Measurements from ENCODE around the gene MTERF4.

The MTERF4 gene, protein sequence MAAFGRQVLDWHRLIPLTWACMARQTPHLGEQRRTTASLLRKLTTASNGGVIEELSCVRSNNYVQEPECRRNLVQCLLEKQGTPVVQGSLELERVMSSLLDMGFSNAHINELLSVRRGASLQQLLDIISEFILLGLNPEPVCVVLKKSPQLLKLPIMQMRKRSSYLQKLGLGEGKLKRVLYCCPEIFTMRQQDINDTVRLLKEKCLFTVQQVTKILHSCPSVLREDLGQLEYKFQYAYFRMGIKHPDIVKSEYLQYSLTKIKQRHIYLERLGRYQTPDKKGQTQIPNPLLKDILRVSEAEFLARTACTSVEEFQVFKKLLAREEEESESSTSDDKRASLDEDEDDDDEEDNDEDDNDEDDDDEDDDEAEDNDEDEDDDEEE

GRCh38 chr2:241102239-241102803, at the start of gene MTERF4:
TSS of gene MTERF4 (minus strand) at chr2:241102287. CDS start at chr2:241102273, 14 bp downstream.
- DNase-seq, result peak; percentile 89

GRCh38 chr2:241150660-241151530, 48.8 kb upstream of the MTERF4 start:
- no peak for DNase-seq

DNA sequence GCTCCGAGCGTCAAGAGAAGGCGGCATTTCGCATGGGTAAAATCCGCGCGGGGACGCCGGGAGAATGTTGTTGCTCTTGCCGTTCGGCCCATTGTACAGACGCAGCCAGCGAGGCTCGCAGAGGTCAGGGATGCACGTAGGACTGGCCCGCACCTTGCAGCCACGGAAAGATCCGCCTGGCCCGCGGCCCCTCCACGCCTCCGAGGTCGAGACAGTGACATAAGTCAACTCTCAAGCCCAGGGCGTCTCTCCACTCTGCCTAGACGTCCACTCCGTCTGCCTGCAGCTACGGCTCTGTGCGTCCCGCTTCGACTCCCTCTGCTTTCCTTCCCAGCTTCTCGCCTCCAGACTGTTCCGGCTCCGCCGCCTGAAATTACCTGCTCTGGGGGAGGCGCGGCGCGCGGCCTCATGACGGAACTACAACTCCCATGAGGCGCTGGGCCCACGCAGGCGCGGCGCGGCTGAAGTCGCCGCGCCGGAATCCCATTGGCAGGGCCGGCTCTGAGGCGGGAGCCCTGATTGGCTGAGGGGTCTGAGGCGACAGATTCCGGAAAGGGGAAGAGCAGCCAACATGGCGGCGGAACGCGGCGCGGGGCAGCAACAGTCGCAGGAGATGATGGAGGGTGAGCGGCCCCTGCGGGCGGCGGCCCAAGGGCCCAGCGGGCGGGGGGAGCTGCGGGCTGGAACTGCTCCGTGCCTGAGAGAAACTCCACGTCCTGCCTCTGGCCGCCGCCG, 48.0 kb upstream of the MTERF4 start, which contains the start of gene PPP1R7:
Gene PPP1R7 (plus strand): TSS at position 543 of the 735 bp plus-strand sequence. CDS start 29 bp downstream, at position 572.
- DNase-seq, result peak; percentile 96

- DNase-seq, result no peak
Observed at GRCh38 chr2:241149675-241149924, 47.5 kb upstream of the MTERF4 start.

DNA sequence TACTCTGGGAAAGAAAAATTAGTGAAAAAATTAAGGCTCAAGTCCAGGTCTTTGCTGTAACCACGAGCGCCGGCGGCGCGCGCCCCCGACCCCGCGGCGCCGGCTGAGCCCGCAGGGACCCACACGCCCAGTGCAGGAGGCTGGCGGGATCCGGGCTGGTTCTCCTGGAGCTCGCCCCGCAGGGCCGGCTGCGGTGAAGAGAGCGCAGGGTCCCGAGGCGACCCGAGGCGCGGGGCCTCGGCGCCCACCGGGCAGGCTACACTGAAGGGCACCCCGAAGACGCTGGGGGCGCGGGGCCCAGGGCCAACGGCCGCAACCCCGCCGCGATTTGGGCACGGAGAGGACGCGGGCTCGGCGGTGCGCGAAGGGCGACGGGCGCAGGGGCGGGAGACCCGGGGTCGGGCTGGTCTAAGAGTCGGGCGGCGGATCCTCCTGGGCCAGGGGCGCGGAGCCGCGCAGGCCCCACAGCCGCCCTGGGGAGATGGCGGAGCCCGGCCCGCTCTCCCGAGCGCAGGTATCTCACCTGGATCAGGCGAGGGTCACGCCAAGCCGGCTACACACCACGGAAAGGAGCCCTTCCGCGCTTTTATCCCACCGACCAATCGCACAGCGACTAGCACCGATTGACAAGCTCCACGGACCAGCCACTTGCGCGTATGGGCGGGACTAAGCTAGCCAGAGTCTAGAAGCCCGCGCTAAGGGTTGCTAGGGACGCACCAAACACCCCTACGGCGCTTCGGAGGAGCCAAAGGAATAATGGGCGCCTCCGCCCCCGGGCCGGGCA, 47.0 kb upstream of the MTERF4 start, which contains the start of gene PASK:
Gene PASK (minus strand): TSS at position 582 of the 784 bp plus-strand sequence. CDS start 6,440 bp downstream, outside the sequence.
- peak; percentile 96 for DNase-seq

DNA sequence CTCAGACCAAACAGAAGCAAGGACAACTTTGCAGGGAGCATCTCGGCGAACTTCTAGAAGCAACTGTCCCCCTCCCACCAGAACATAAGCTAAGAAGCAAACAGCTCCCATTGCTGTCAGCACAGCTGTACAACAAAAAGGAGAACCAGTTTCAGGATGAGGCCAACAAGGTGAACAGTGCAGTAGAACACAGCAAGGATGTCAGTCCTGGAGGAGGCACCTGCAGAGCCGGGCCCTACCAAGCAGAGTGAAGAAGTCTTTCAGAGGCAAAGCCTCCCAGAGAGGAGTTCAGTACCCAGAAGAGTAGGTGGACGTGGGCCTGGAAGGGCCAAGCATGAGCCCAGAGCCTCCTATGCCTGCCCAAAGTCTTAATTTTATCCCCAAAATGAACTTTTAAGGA, 46.2 kb upstream of the MTERF4 start:
- no peak for DNase-seq

DNA sequence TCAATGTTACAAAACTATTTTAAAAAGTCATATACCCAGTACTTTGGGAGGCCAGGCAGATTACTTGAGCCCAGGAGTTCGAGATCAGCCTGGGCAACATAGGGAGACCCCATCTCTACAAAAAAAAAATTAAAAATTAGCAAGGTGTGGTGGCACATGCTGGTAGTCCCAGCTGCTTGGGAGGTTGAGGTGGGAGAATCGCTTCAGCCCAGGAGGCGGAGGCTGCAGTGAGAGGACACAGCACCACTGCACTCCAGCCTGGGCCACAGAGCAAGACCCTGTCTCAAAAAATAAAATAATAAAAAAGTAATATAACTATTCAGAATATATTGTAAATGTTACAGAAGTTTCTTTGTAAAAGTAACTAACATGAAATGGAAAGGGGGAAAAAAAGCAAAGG, 45.2 kb upstream of the MTERF4 start:
- DNase-seq, result no peak

DNA sequence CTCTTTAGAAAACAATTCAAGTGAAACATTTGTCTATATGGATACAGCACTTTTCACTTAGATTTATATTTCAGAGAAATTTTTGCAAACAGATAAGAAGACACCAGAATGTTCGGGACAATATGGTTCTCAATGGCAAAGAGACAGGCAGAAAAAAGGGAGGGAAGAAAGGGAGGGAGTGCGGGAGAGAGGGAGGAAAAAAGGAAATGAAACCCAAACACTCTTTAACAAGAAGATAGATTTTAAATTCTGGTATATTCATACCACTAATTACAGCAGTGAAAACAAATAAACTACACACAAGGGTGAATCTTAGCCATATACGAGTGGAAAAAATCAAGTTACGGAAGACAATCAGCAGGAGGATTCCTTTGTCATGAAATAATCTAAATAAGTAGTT, 44.2 kb upstream of the MTERF4 start:
- no peak for DNase-seq

DNA sequence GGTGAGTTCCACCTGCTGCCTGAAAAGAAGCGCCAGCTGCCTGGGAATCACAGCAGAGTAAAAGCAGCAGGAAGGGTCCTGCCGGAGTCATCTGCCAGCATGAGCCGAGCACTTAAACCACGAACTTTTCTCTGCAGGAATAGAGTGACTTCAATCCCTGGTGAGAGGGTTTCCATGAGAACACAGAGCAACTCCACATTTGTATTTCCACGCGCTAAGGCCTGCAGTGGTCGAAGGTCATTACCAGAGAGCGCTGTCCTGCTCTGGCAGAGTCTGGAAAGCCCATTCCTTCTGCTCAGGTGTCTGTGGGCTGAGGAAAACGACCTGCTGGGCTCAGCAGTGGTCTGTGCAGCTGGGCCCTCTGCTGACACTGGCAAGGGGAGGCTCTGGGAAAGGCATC, 40.5 kb upstream of the MTERF4 start:
- DNase-seq, result no peak

- DNase-seq, result no peak
Observed at GRCh38 chr2:241142063-241142462, 40.0 kb upstream of the MTERF4 start.

GRCh38 chr2:241141214-241141770, 39.2 kb upstream of the MTERF4 start:
- DNase-seq, result no peak

- no peak for DNase-seq
Observed at GRCh38 chr2:241140445-241140840, 38.4 kb upstream of the MTERF4 start.

DNA sequence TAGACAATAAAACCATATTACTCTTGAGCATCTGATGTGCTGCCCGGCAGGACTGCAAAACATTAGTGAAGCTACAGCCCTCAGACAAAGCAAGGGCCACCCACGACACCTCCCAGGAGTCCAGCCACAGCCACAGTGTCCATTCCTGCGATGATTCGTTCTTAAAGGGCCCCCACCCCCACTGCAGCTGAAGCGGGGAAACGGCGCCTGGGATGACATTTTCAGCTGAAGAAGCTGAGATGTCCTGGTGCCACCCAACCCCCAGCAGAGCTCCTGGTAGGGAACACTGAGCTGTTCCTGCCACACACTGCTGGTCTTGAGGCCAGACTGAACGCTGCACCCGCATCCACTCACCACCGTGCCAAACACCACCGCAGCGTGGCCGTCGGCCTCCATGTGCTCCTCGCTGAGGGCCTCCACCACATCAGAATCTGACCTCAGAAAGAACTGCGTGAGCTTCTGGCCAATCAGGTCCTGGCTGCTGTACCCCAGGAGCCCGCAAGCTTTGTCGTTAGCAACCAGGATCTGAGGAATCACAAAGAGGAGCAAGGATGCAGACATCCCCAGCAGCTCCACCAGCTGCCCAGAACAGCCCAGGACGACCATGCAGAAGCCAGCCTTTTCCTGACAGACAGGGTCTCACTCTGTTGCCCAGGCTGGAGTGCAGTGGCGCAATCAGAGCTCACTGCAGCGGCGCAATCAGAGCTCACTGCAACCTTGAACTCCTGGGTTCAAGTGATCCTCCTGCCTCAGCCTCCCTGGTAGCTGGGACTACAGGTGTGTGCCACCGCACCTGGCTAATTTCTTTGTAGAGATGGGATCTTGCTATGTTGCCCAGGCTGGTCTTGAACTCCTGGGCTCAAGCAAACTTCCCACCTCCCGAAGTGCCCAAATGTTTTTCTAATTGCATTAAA, 37.7 kb upstream of the MTERF4 start:
- DNase-seq, result no peak

GRCh38 chr2:241138471-241138870, 36.4 kb upstream of the MTERF4 start:
- DNase-seq, result no peak

- DNase-seq, result no peak
Observed at GRCh38 chr2:241137276-241138190, 35.4 kb upstream of the MTERF4 start.

- DNase-seq, result no peak
Observed at GRCh38 chr2:241136661-241137260, 34.7 kb upstream of the MTERF4 start.

DNA sequence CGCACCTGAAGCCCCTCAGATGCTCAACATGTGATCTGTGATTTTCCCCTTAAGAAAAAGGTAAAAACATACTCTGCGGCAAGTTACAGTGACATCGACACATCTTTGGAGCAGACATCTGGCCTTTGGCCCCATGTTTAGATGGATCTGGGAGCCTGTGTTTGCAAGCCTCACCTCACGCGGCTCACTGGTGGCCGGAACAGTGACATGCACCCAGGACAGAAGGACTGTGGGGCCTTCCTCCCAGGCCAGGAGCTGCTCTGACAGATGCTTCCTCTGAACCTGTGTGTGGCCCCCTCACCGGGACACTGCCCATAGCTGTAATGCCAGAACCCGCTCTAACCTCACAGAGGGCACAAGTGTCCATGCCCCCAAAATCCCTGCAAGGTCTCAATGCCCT, 34.1 kb upstream of the MTERF4 start:
- DNase-seq, result no peak

DNA sequence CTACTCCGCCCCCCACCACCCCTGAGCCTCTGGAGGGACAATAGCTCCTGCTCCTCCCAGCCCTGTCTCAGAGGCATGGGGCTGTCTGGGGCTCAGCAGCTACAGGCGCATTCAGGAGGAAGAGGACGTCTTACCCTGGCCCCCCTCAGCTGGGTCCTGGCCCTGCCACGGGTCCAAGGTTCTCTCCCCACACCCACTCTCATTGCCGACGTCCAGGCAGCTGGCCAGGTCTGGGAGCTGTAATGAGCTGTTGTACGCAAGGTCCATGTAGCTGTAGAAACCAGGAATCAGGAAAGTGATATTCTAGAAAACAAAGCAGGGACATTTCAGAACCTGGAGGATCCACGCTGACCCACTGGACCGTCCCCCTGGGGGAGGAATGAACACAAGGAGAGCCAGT, 33.6 kb upstream of the MTERF4 start:
- DNase-seq, result no peak

DNA sequence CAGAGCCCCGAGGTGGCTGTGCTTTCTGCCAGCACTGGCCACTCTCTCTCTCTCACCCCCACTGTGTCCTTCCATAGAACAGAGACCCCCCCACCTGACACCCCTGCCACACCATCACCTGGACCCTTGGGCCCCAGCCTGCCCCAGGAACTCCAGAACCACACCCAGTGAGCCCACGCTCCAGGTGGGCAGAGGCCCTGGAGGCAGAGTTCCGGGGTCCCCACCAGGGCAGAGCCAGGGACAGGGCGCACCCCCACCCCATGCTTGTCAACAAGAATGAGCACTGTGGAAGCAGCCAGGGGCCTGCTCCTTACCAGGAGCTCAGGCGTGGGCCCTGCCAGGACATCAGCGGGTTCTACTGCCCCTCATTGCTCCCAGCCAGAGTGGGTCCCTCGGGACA, 32.6 kb upstream of the MTERF4 start:
- DNase-seq, result no peak

Measured in suppressor macrophage treated with lipopolysaccharide for 4 hours (primary cell).